ENCODE data around the gene CDH13. TPM values are rescaled to one million over a fixed set of nuclear protein-coding genes. Genes with fewer than 3 reads are reported as not detected.

The CDH13 gene
- total RNA-seq, 4 donors from 2014 or later = 5.8 to 36.7 (median 20.4) TPM

DNA sequence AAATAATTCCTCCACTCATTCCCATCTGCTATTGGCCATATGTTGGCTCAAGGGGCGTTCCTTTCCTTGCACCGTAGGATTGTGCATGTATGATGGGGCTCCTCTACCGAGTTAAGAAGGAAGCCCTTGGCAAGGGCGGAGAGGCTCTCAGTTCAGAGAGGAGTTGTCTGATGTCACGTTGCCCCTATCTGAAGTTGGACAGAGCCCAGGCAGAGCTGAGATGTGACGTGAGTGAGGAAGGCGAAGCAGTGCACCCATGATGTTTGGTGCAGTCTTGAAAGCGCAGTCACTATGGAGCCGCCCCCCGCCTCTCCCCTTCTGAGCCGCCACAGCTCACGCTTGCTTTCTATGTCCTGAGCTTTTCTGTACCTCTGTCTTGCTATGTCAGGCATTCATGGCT lies 40.7 kb downstream of the CDH13 start:
- in situ Hi-C loops (cut with MboI; ENCODE audit: low sequenced_read_pairs in 4 of 4) (no loop called here), intact Hi-C loops (cut with DNase I; ENCODE audit: low total_unique reads) (no loop called here)
- H3K27ac ChIP-seq = no peak overlapping the region
- H3K9me3 ChIP-seq = no peaks in the 10 kb centered on the region
- DNase-seq (no peak), ATAC-seq (no peak)
- H3K4me1 ChIP-seq = peaks cover 5 to 18% of the 10 kb centered on the region in 2 donors
- H3K4me3 ChIP-seq = no peak overlapping the region
- no peaks in the 10 kb centered on the region for H3K36me3 ChIP-seq
- no peaks in the 10 kb centered on the region for H3K27me3 ChIP-seq
- TF ChIP-seq, protein P1, sequence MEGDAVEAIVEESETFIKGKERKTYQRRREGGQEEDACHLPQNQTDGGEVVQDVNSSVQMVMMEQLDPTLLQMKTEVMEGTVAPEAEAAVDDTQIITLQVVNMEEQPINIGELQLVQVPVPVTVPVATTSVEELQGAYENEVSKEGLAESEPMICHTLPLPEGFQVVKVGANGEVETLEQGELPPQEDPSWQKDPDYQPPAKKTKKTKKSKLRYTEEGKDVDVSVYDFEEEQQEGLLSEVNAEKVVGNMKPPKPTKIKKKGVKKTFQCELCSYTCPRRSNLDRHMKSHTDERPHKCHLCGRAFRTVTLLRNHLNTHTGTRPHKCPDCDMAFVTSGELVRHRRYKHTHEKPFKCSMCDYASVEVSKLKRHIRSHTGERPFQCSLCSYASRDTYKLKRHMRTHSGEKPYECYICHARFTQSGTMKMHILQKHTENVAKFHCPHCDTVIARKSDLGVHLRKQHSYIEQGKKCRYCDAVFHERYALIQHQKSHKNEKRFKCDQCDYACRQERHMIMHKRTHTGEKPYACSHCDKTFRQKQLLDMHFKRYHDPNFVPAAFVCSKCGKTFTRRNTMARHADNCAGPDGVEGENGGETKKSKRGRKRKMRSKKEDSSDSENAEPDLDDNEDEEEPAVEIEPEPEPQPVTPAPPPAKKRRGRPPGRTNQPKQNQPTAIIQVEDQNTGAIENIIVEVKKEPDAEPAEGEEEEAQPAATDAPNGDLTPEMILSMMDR (IDR thresholded peaks at IDR 0.05 in 4 of 5, conservative IDR thresholded peaks at IDR 0.05 in 1 of 5) = no peak
- TF ChIP-seq POLR2A (IDR thresholded peaks at IDR 0.05) = no peak

DNA sequence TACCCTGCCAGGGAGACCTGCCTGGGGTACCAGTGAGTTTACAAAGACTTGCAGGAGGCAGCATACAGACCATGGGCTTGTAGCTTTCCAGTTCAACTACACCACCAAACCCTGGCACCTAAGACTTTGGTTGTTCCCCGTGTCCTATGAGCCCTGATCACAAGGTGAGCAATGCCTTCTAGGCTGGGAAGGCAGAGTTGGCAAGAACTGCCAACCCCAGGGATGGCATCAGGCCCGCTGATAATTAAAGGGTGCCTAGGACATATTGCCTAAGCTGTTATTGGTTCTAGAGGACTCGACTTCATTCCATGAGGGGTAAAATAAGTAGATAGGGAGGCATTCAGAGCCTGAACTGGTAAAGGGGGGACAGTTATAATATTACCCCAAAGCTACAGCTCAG lies 41.3 kb downstream of the CDH13 start:
- ATAC-seq (no peak), DNase-seq (no peak)
- Histone ChIP-seq H3K27ac (no peak overlapping the region), H3K4me1 (peaks cover 5 to 16% of the 10 kb centered on the region in 2 donors), H3K4me3 (no peak overlapping the region), H3K36me3 (no peaks in the 10 kb centered on the region), H3K27me3 (no peaks in the 10 kb centered on the region), H3K9me3 (no peaks in the 10 kb centered on the region)
- no peak for TF ChIP-seq POLR2A (IDR thresholded peaks at IDR 0.05)
- TF ChIP-seq, protein P1 (IDR thresholded peaks at IDR 0.05 in 4 of 5, conservative IDR thresholded peaks at IDR 0.05 in 1 of 5) = no peak
- intact Hi-C loops (cut with DNase I; ENCODE audit: low total_unique reads) = no loop called here
- in situ Hi-C loops (cut with MboI; ENCODE audit: low sequenced_read_pairs in 4 of 4) = no loop called here

DNA sequence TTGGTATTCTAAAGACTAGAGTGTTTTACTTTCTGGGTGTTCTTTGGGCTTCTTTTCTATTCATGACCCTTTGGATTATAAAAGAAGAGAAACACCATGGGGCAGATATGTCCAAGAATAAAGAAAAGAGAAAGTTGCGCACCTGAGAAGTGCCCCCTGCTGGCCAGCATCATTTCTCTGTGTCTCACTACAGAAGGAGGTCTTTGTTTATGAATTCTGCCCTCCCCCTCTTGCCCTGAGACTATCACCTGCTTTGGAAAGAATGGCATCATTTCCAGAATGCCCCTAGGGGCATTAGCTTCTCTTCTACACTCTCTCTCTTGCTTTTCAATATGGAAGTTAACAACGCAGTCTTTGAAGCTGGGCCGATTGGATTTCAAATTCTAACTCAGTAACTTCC lies 45.0 kb downstream of the CDH13 start:
- intact Hi-C loops (cut with DNase I; ENCODE audit: low total_unique reads) (no loop called here), in situ Hi-C loops (cut with MboI; ENCODE audit: low sequenced_read_pairs in 4 of 4) (no loop called here)
- no peaks in the 10 kb centered on the region for H3K27me3 ChIP-seq
- H3K4me3 ChIP-seq = no peak overlapping the region
- peaks cover 6 to 7% of the 10 kb centered on the region in 2 donors for H3K4me1 ChIP-seq
- H3K9me3 ChIP-seq = no peaks in the 10 kb centered on the region
- no peaks in the 10 kb centered on the region for H3K36me3 ChIP-seq
- H3K27ac ChIP-seq = no peak overlapping the region
- DNase-seq (no peak), ATAC-seq (no peak)
- TF ChIP-seq POLR2A (IDR thresholded peaks at IDR 0.05) = no peak
- TF ChIP-seq, protein P1 (IDR thresholded peaks at IDR 0.05 in 4 of 5, conservative IDR thresholded peaks at IDR 0.05 in 1 of 5) = no peak

DNA sequence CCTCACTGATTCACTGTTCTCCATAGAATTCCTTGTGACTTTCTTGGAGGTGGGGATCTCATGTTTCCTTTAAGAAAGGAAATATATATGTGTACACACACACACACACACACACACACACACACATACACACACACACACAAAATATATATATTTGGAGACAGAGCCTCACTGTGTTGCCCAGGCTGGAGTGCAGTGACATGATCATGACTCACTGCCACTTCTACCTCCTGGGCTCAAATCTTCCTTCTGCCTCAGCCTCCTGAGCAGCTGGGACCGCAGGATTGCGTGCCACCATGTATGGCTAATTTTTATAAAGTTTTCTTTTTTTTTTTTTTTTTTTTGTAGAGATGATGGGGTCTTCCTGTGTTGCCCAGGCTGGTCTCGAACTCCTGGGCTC lies 45.9 kb downstream of the CDH13 start:
- no peak for ATAC-seq
- no peaks in the 10 kb centered on the region for H3K27me3 ChIP-seq

More for the DNA sequence above, 45.9 kb downstream of the CDH13 start:
- Histone ChIP-seq H3K27ac (no peak overlapping the region), H3K4me3 (no peak overlapping the region), H3K9me3 (no peaks in the 10 kb centered on the region), H3K4me1 (peaks cover 3 to 4% of the 10 kb centered on the region in 2 donors), H3K36me3 (no peaks in the 10 kb centered on the region)
- DNase-seq = no peak
- intact Hi-C loops (cut with DNase I; ENCODE audit: low total_unique reads) = no loop called here
- in situ Hi-C loops (cut with MboI; ENCODE audit: low sequenced_read_pairs in 4 of 4) = no loop called here
- TF ChIP-seq, protein P1 (IDR thresholded peaks at IDR 0.05 in 4 of 5, conservative IDR thresholded peaks at IDR 0.05 in 1 of 5) = no peak
- no peak for TF ChIP-seq POLR2A (IDR thresholded peaks at IDR 0.05)
